HepG2 (cell line): ENCODE data around the gene DIP2C. TPM values are rescaled to one million over a fixed set of nuclear protein-coding genes. Genes with fewer than 3 reads are reported as not detected.

ENCODE experiments used
- ATAC-seq: fragments of 200-7000 bp; cut with Tn5 transposase; 3 replicates; pipeline ENCODE4 v1.9.1; 2020; ENCODE audit warnings: mild to moderate bottlenecking, moderate library complexity
- BruUV-seq: library from RNA; stranded (reverse); fragments of 400-500 nt; replicated peaks from 2 replicates; lab custom pipeline; 2021; lab: Mats Ljungman, UMichigan
- CTCF ChIA-PET: fragments of 300-600 bp; formaldehyde crosslinking; extraction: SDS; loops from one replicate; lab custom pipeline; 2021; ENCODE audit warnings: low total read pairs, inconsistent platforms, low intra/inter-chr PET ratio; lab: Yijun Ruan, JAX
- POLR2A ChIA-PET: fragments of 350-600 bp; sonication (Branson Sonifier 250); formaldehyde crosslinking; loops from one replicate; lab custom pipeline; 2020; ENCODE audit warnings: antibody characterized with exemption, inconsistent platforms; lab: Yijun Ruan, JAX
- DNase-seq: peaks from one replicate; pipeline ENCODE4 v3.0.0-alpha.2; 2015; ENCODE audit warnings: low spot score
- FAIRE-seq: peaks from 3 replicates; lab custom pipeline; 2011; peaks lifted over from hg19 to GRCh38; lab: Jason Lieb, UNC
- H2AFZ ChIP-seq: one replicate; pipeline ENCODE4 v1.6.1; 2011; ENCODE audit warnings: low read length, inconsistent platforms
- H3K27ac ChIP-seq: fragments of 300-600 bp; 3 replicates; pipeline ENCODE4 v1.8.0; 2011; ENCODE audit warnings: mixed run types, mild to moderate bottlenecking, mixed read lengths, low read length, inconsistent platforms; ENCODE audit not compliant: insufficient read depth; ENCODE audit errors: extremely low read length
- H3K27me3 ChIP-seq, 2 experiments: fragments of 200-600 bp in 1 of 2; 2 replicates in 1 of 2; 3 replicates in 1 of 2; pipeline versions ENCODE4 v1.6.0 to v1.8.0; 2011; ENCODE audit warnings: low read length in 2 of 2, mild to moderate bottlenecking in 2 of 2, moderate library complexity in 2 of 2, inconsistent platforms in 1 of 2; ENCODE audit not compliant: insufficient read depth in 2 of 2, control insufficient read depth in 1 of 2
- H3K36me3 ChIP-seq, 2 experiments: fragments of 200-600 bp in 1 of 2; replicated peaks in 1 of 2; 2 replicates in 1 of 2; 3 replicates in 1 of 2; pipeline versions ENCODE4 v1.5.1 to v1.8.0; 2011; ENCODE audit warnings: low read length in 2 of 2, inconsistent platforms in 1 of 2; ENCODE audit not compliant: insufficient read depth in 2 of 2, control insufficient read depth in 1 of 2
- H3K4me1 ChIP-seq: 2 replicates; pipeline ENCODE4 v1.5.1; 2012; ENCODE audit warnings: low read length, inconsistent platforms; ENCODE audit not compliant: insufficient read depth
- H3K4me2 ChIP-seq: 2 replicates; pipeline ENCODE4 v1.6.0; 2011; ENCODE audit warnings: low read depth, low read length, inconsistent platforms
- H3K4me3 ChIP-seq, 3 experiments: fragments of 200-600 bp in 1 of 3; sonication (generic), shearing (Covaris generic) in 1 of 3; replicated peaks in 1 of 3; 2 replicates each; pipeline ENCODE4 v1.5.1; 2011 to 2016; ENCODE audit warnings: low read length in 3 of 3, inconsistent platforms in 2 of 3, low read depth in 2 of 3, mild to moderate bottlenecking in 2 of 3, control low read depth in 1 of 3, mixed read lengths in 1 of 3; ENCODE audit not compliant: insufficient read depth in 1 of 3
- H3K79me2 ChIP-seq: one replicate; pipeline ENCODE4 v1.6.1; 2011; ENCODE audit warnings: low read length, inconsistent platforms; ENCODE audit not compliant: insufficient read depth
- H3K9ac ChIP-seq: 2 replicates; pipeline ENCODE4 v1.6.0; 2011; ENCODE audit warnings: mild to moderate bottlenecking, low read depth, low read length, inconsistent platforms; ENCODE audit not compliant: insufficient read depth
- H3K9me3 ChIP-seq: 2 replicates; pipeline ENCODE4 v1.5.1; 2012; ENCODE audit warnings: mild to moderate bottlenecking, low read length
- H4K20me1 ChIP-seq: 2 replicates; pipeline ENCODE4 v1.6.0; 2011; ENCODE audit warnings: inconsistent platforms, mild to moderate bottlenecking, low read length, moderate library complexity; ENCODE audit not compliant: insufficient read depth
- ARID3A ChIP-seq: IDR thresholded peaks from 2 replicates; pipeline ENCODE4 v1.6.1; 2012; ENCODE audit warnings: low read depth, low read length, improper control_type of control experiment
- IRF9 ChIP-seq: sonication (generic); formaldehyde crosslinking; IDR thresholded peaks from 2 replicates; pipeline ENCODE4 v1.8.0; 2022; ENCODE audit warnings: missing genetic modification reagents, mild to moderate bottlenecking, borderline replicate concordance
- LRRFIP1 ChIP-seq: sonication (generic); formaldehyde crosslinking; conservative IDR thresholded peaks from 2 replicates; pipeline ENCODE4 v1.4.0; 2020; ENCODE audit warnings: missing genetic modification reagents
- PRMT3 ChIP-seq: sonication (generic); formaldehyde crosslinking; IDR thresholded peaks from 2 replicates; pipeline ENCODE4 v1.8.1; 2022; ENCODE audit warnings: low read depth, mild to moderate bottlenecking, moderate library complexity, missing genetic modification reagents, borderline replicate concordance
- RXRB ChIP-seq: IDR thresholded peaks from 2 replicates; pipeline ENCODE4 v1.6.1; 2016; ENCODE audit warnings: borderline replicate concordance, missing genetic modification reagents, missing compliant biosample characterization
- U2AF1 ChIP-seq: fragments of 200-400 bp; formaldehyde crosslinking; optimal IDR thresholded peaks from 2 replicates; pipeline ENCODE3; 2017; ENCODE audit warnings: mild to moderate bottlenecking, low read depth, low read length
- ZMAT5 ChIP-seq: sonication (generic); formaldehyde crosslinking; IDR thresholded peaks from 2 replicates; pipeline ENCODE4 v1.5.0; 2020; ENCODE audit warnings: mild to moderate bottlenecking, low read depth, missing genetic modification reagents, borderline replicate concordance
- WGBS: methylation state at CpG from one replicate; pipeline ENCODE4 v1.1.6; 2017; ENCODE audit warnings: low lambda C conversion rate; 5-methylcytosine and 5-hydroxymethylcytosine counted together
- in situ Hi-C: cut with HindIII; loops from 2 replicates; pipeline ENCODE4 v1.10.0; 2017; ENCODE audit warnings: low pct_unique_long_range_greater_than_20kb; ENCODE audit not compliant: extremely low pct_ligation_motif_present
- intact Hi-C: fragments of 100-400 bp; cut with micrococcal nuclease; formaldehyde crosslinking; loops from one replicate; pipeline ENCODE4 v1.10.0; 2022; ENCODE audit not compliant: unreplicated experiment
- polyA plus RNA-seq, 8 experiments: library from polyadenylated mRNA; depleted of rRNA in 3 of 8; stranded (reverse) in 7 of 8; unstranded in 1 of 8; fragments of >200 nt; fragmentation: Illumina TruSeq in 4 of 8; extraction: Trizol in 4 of 8; gene quantifications; 2 replicates each; pipeline versions ENCODE4 v1.2.1 to v1.2.3, GENCODE V29; 2011 to 2016; ENCODE audit warnings: low read depth in 4 of 8, missing spikeins in 1 of 8, mixed read lengths in 1 of 8; ENCODE audit not compliant: insufficient read depth in 1 of 8
- total RNA-seq, 5 experiments: library from RNA; depleted of rRNA; stranded (reverse); fragments of >200 nt; fragmentation: Illumina TruSeq; extraction: Trizol; gene quantifications; 2 replicates each; pipeline ENCODE4 v1.2.3, GENCODE V29; 2016; ENCODE audit warnings: low read depth in 1 of 5

DIP2C gene
- total and polyA plus RNA-seq, 2 of the 13 experiments (the other 11 are each of a cell fraction or from before 2014, with no cell fraction given) = 2.2 to 2.7 TPM

GRCh38 chr10:306007-306674, 383.3 kb downstream of the DIP2C start:
- H2AFZ ChIP-seq = no peak overlapping the region
- H3K27ac ChIP-seq = no peak overlapping the region
- POLR2A ChIA-PET = interaction anchor here (0.9 kb wide), 1 partner anchor 23 kb away, joined by 3 read pairs; no protein-coding TSS in a partner anchor
- no peaks in the 10 kb centered on the region for H3K27me3 ChIP-seq
- H3K4me2 ChIP-seq = no peak overlapping the region
- peaks cover 34% of the 10 kb centered on the region for H3K4me1 ChIP-seq
- FAIRE-seq (no peak), ATAC-seq (no peak)
- no TSS peak for BruUV-seq
- CTCF ChIA-PET = no interaction called here
- H3K4me3 ChIP-seq = no peak overlapping the region
- H4K20me1 ChIP-seq = no peaks in the 10 kb centered on the region
- intact Hi-C loops = no loop called here
- no peaks in the 10 kb centered on the region; a peak in 1 of 5 replicates for H3K36me3 ChIP-seq
- H3K79me2 ChIP-seq = no peaks in the 10 kb centered on the region
- no peaks in the 10 kb centered on the region for H3K9me3 ChIP-seq
- TF ChIP-seq PRMT3 (CRISPR knock-in tag) = no peak
- no peak for TF ChIP-seq LRRFIP1 (CRISPR knock-in tag)
- no peak for TF ChIP-seq ARID3A
- no peak for TF ChIP-seq IRF9 (CRISPR knock-in tag)
- no peak for TF ChIP-seq RXRB (CRISPR knock-in tag)
- TF ChIP-seq U2AF1 = no peak
- TF ChIP-seq ZMAT5 (CRISPR knock-in tag) = no peak
- TF ChIP-seq, all 625 proteins: peak for 0
- no peak for DNase-seq
- 80% methylated on average over 6 of the region's 6 CpGs for WGBS
- in situ Hi-C loops = no loop called here
- no peak overlapping the region for H3K9ac ChIP-seq
